ENCODE measurements around the gene SYCP2L.

DNA sequence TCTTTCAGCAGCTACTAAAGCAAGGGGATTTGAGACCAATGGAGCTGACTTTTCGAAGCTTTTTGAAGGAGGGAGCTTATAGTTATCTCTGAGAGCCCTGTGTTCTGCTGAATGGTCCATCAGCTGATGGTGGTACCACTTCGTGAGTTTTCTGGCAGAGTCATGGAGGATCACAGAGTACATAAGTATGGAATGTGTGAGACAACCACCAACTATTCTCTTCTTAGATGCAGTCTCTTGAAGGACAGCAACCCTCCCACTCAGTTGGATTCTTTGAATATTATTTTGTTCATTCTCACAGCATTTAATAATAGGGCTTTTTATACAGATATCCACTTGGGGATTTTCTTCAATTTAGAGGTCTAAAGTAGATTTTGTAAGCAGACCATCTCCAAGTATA is 81.9 kb downstream of the SYCP2L start:
- TF ChIP-seq, protein P1, sequence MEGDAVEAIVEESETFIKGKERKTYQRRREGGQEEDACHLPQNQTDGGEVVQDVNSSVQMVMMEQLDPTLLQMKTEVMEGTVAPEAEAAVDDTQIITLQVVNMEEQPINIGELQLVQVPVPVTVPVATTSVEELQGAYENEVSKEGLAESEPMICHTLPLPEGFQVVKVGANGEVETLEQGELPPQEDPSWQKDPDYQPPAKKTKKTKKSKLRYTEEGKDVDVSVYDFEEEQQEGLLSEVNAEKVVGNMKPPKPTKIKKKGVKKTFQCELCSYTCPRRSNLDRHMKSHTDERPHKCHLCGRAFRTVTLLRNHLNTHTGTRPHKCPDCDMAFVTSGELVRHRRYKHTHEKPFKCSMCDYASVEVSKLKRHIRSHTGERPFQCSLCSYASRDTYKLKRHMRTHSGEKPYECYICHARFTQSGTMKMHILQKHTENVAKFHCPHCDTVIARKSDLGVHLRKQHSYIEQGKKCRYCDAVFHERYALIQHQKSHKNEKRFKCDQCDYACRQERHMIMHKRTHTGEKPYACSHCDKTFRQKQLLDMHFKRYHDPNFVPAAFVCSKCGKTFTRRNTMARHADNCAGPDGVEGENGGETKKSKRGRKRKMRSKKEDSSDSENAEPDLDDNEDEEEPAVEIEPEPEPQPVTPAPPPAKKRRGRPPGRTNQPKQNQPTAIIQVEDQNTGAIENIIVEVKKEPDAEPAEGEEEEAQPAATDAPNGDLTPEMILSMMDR (IDR thresholded peaks at IDR 0.05), result no peak
- TF ChIP-seq POLR2A (IDR thresholded peaks at IDR 0.05), result no peak

Data from testis (tissue), 2 donors.